Nephron progenitor cell (in vitro differentiated cells): ENCODE data around the gene INPP4B.

Source experiments
- DNase-seq: peaks from one replicate; pipeline ENCODE4 v3.0.0; 2021
- H3K27ac Mint-ChIP-seq: 2 replicates; pipeline ENCODE4 v1.8.0; 2021; ENCODE audit warnings: mild to moderate bottlenecking, moderate library complexity, mixed read lengths
- H3K27me3 Mint-ChIP-seq: 2 replicates; pipeline ENCODE4 v1.8.0; 2021; ENCODE audit warnings: mild to moderate bottlenecking, low read depth, mixed read lengths; ENCODE audit not compliant: poor library complexity
- H3K36me3 Mint-ChIP-seq: 2 replicates; pipeline ENCODE4 v1.8.0; 2021; ENCODE audit warnings: low read depth, mixed read lengths
- H3K4me1 Mint-ChIP-seq: 2 replicates; pipeline ENCODE4 v1.8.0; 2021; ENCODE audit warnings: mixed read lengths
- H3K4me3 Mint-ChIP-seq: 2 replicates; pipeline ENCODE4 v1.8.0; 2021; ENCODE audit warnings: mild to moderate bottlenecking, moderate library complexity, mixed read lengths
- H3K9me3 Mint-ChIP-seq: 2 replicates; pipeline ENCODE4 v1.8.0; 2021; ENCODE audit warnings: mild to moderate bottlenecking, moderate library complexity, mixed read lengths
- TF ChIP-seq, protein P1 (sequence below): fragments of 200-600 bp; sonication (generic); IDR thresholded peaks from 2 replicates; pipeline ENCODE4 v1.5.0; 2021; ENCODE audit warnings: antibody characterized with exemption

INPP4B gene

DNA sequence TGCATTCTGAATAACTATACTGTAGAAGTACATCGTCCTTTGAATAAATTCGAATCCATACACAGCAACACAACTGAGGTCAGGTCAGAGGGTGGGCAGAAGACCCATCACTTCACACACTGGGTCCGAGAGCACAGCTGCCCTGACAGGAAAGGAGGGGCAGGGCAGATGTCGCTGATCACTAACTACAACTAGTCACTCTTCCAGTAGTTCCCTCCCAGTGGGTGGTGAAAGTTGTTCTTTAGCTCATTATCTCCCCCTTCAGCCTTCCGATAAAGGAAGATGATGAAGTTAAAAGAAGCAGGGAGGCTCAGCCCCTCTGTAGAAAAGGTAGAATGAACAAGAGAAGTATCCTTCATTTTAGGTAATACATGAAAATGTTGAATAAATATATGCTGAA lies 278.9 kb downstream of the INPP4B start:
- no peak for DNase-seq
- H3K4me1 Mint-ChIP-seq, result peaks cover 15% of the 10 kb centered on the region
- no peak overlapping the region for H3K27ac Mint-ChIP-seq

DNA sequence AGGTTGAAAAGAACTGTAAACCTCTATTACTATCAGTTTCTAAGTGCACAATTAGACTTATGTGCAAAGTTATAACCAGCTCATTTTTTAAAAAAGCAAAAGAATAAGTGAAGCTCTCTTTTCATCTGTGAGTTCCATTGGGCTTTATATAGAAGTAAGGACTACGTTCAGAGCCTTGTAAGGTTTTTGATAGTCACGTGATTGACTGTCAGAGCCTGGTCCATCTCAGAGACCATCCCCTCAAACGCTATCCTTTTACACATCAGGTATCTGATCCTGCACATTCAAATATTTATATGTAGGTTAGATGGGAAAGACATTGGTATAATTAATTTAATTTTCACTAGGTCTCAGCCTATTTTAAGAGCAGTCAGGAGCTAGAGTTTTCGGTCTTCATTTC lies 279.3 kb downstream of the INPP4B start:
- peaks cover 15% of the 10 kb centered on the region for H3K9me3 Mint-ChIP-seq
- TF ChIP-seq, protein P1, sequence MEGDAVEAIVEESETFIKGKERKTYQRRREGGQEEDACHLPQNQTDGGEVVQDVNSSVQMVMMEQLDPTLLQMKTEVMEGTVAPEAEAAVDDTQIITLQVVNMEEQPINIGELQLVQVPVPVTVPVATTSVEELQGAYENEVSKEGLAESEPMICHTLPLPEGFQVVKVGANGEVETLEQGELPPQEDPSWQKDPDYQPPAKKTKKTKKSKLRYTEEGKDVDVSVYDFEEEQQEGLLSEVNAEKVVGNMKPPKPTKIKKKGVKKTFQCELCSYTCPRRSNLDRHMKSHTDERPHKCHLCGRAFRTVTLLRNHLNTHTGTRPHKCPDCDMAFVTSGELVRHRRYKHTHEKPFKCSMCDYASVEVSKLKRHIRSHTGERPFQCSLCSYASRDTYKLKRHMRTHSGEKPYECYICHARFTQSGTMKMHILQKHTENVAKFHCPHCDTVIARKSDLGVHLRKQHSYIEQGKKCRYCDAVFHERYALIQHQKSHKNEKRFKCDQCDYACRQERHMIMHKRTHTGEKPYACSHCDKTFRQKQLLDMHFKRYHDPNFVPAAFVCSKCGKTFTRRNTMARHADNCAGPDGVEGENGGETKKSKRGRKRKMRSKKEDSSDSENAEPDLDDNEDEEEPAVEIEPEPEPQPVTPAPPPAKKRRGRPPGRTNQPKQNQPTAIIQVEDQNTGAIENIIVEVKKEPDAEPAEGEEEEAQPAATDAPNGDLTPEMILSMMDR, result no peak
- H3K27me3 Mint-ChIP-seq, result no peaks in the 10 kb centered on the region
- H3K27ac Mint-ChIP-seq, result no peak overlapping the region
- H3K4me1 Mint-ChIP-seq, result peaks cover 15% of the 10 kb centered on the region
- no peak overlapping the region for H3K4me3 Mint-ChIP-seq
- H3K36me3 Mint-ChIP-seq, result peaks cover 17% of the 10 kb centered on the region
- no peak for DNase-seq

More for the DNA sequence above, 278.9 kb downstream of the INPP4B start:
- Mint-ChIP-seq H3K27me3 (no peaks in the 10 kb centered on the region), H3K4me3 (no peak overlapping the region), H3K9me3 (peaks cover 15% of the 10 kb centered on the region), H3K36me3 (peaks cover 16% of the 10 kb centered on the region)
- TF ChIP-seq, protein P1, result no peak

DNA sequence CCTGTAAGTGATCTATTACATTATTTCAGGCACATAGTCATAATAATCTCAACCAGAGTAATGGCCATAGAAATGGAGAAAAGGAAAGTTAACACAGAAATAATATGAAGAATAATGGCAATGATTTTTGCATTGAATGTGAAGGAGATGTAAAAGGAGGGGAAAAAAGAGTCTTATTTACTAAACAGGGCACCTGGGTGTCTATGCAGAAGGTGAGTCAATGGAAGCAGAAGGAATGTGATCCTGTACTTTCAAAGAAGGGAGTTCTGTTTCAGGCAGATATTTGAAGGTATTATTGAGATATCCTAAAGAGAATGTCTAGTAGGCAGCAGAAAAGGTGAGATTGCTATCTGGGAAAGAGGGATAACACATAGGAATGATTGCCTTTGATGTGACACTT lies 279.9 kb downstream of the INPP4B start:
- H3K9me3 Mint-ChIP-seq, result peaks cover 15% of the 10 kb centered on the region
- no peak for DNase-seq
- H3K4me3 Mint-ChIP-seq, result no peak overlapping the region
- peaks cover 17% of the 10 kb centered on the region for H3K36me3 Mint-ChIP-seq
- H3K27me3 Mint-ChIP-seq, result no peaks in the 10 kb centered on the region
- no peak overlapping the region for H3K27ac Mint-ChIP-seq
- TF ChIP-seq, protein P1, result no peak
- H3K4me1 Mint-ChIP-seq, result peaks cover 15% of the 10 kb centered on the region

DNA sequence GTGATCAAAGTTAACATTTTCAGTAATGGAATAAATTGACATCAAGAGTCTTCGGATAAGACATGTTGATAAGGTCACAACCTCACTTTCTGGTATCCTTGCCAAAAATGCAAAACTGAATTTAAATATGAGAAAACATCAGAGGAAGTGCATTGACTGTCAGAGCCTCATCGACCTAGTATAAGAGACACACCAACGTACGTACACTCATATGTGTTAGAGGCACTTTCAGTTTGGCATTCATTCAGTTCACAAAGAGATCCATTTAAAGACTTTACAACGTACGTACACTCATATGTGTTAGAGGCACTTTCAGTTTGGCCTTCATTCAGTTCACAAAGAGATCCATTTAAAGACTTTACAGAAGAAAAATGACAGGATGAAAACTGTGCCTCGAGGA lies 280.3 kb downstream of the INPP4B start:
- H3K27ac Mint-ChIP-seq, result no peak overlapping the region
- no peak overlapping the region for H3K4me3 Mint-ChIP-seq
- H3K36me3 Mint-ChIP-seq, result peaks cover 17% of the 10 kb centered on the region
- peaks cover 16% of the 10 kb centered on the region for H3K4me1 Mint-ChIP-seq
- peaks cover 15% of the 10 kb centered on the region for H3K9me3 Mint-ChIP-seq
- no peak for DNase-seq
- H3K27me3 Mint-ChIP-seq, result no peaks in the 10 kb centered on the region
- TF ChIP-seq, protein P1, result no peak

DNA sequence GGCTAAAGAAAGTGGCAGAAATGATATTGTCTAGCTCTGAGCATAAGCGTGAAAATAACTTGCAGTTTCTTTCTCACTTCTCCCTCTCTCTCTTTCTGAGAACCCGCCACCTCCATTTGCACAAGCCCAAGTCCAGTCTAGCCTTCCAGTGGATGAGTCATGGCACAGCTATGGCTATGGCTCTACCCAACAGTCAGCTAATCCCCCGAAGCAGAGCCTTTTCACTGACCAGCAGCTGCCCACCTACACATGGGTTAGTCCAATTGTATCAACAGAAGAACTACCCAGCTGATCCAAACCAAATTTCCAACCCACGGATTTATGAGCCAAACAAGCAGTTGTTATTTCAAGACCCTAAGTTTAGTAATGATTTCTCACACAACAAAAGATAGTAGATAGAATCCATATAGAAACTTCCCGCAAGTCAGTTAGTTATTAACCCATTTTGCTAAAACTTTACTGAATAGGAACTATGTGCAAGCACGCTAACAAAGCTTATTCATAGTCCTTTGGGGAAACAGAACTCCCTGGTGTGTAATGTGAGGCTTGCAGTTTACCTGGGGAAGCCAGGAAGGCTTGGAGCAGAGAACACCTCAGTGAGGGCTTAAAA lies 282.3 kb downstream of the INPP4B start:
- peaks cover 15% of the 10 kb centered on the region for H3K9me3 Mint-ChIP-seq
- peaks cover 17% of the 10 kb centered on the region for H3K36me3 Mint-ChIP-seq
- H3K27ac Mint-ChIP-seq, result no peak overlapping the region

DNA sequence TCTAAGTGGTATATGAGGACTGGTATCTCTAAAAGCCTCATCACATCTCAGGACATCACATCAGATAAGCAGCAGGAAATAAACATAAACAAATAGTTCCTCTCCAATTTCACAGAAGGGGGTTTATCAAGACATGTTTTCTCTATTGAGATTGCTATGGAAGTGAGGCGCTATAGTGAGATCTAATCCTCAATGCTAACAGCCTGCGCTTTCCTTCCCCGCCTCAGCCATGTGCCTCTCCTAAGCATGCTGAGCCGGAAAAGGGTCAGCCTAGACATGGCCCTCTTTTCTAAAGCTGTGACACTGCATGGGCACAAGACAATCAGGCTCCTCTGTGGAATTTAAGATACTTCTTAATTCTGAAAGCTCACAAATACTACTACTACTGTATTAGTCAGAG lies 286.1 kb downstream of the INPP4B start:
- H3K27ac Mint-ChIP-seq, result no peak overlapping the region
- H3K27me3 Mint-ChIP-seq, result no peaks in the 10 kb centered on the region
- peaks cover 47% of the 10 kb centered on the region for H3K4me1 Mint-ChIP-seq
- H3K36me3 Mint-ChIP-seq, result peaks cover 14% of the 10 kb centered on the region
- TF ChIP-seq, protein P1, result no peak
- peaks cover 13% of the 10 kb centered on the region for H3K9me3 Mint-ChIP-seq
- no peak for DNase-seq
- no peak overlapping the region for H3K4me3 Mint-ChIP-seq

More for the DNA sequence above, 282.3 kb downstream of the INPP4B start:
- no peak overlapping the region for H3K4me3 Mint-ChIP-seq
- TF ChIP-seq, protein P1, result no peak
- no peak for DNase-seq
- H3K27me3 Mint-ChIP-seq, result no peaks in the 10 kb centered on the region
- peaks cover 30% of the 10 kb centered on the region for H3K4me1 Mint-ChIP-seq
